Natural killer cell (primary cell): ENCODE data around the gene GPER1. TPM values are rescaled to one million over a fixed set of nuclear protein-coding genes. Genes with fewer than 3 reads are reported as not detected.

ENCODE experiments used
- ATAC-seq, 3 donors: fragments of 150-1000 bp in 2 of 3; fragments of 200-7000 bp in 1 of 3; cut with Tn5 transposase; 1 replicate in 1 of 3; 2 replicates in 2 of 3; pipeline ENCODE4 v1.10.0; 2021; ENCODE audit warnings: mild to moderate bottlenecking in 2 of 3, moderate library complexity in 2 of 3
- DNase-seq, 2 donors: peaks; one replicate each; pipeline versions ENCODE4 v3.0.0 to v3.0.0-alpha.2; 2013 to 2021; ENCODE audit warnings: mixed read lengths in 1 of 2
- H3K27ac ChIP-seq: one replicate; pipeline ENCODE4 v1.5.1; 2013; ENCODE audit warnings: mild to moderate bottlenecking, low read length
- H3K27me3 ChIP-seq: one replicate; pipeline ENCODE4 v1.6.1; 2013; ENCODE audit warnings: low read length; ENCODE audit not compliant: control insufficient read depth, insufficient read depth
- H3K36me3 ChIP-seq: one replicate; pipeline ENCODE4 v1.6.1; 2013; ENCODE audit warnings: low read length; ENCODE audit not compliant: control insufficient read depth, insufficient read depth
- H3K4me1 ChIP-seq: one replicate; pipeline ENCODE4 v1.6.1; 2013; ENCODE audit warnings: low read length; ENCODE audit not compliant: control insufficient read depth, insufficient read depth
- H3K4me3 ChIP-seq: one replicate; pipeline ENCODE4 v1.5.1; 2013; ENCODE audit warnings: low read length
- H3K9me3 ChIP-seq: one replicate; pipeline ENCODE4 v1.6.1; 2013; ENCODE audit warnings: low read length; ENCODE audit not compliant: control insufficient read depth, insufficient read depth
- H3K27ac Mint-ChIP-seq, 2 donors: one replicate each; pipeline ENCODE4 v1.8.0; 2022; ENCODE audit warnings: mild to moderate bottlenecking in 2 of 2, mixed read lengths in 2 of 2, moderate library complexity in 1 of 2
- H3K27me3 Mint-ChIP-seq, 2 donors: one replicate each; pipeline ENCODE4 v1.8.0; 2022; ENCODE audit warnings: low read depth in 2 of 2, mixed read lengths in 2 of 2
- H3K36me3 Mint-ChIP-seq: one replicate; pipeline ENCODE4 v1.8.0; 2022; ENCODE audit warnings: mixed read lengths
- H3K4me1 Mint-ChIP-seq, 2 donors: one replicate each; pipeline ENCODE4 v1.8.0; 2022; ENCODE audit warnings: mixed read lengths in 2 of 2
- H3K4me3 Mint-ChIP-seq: one replicate; pipeline ENCODE4 v1.8.0; 2022; ENCODE audit warnings: mild to moderate bottlenecking, moderate library complexity, mixed read lengths
- H3K9me3 Mint-ChIP-seq, 2 donors: one replicate each; pipeline ENCODE4 v1.8.0; 2022; ENCODE audit warnings: mixed read lengths in 2 of 2
- CTCF ChIP-seq: fragments of 200-600 bp; IDR thresholded peaks from one replicate; pipeline ENCODE4 v1.8.0; 2022; ENCODE audit warnings: antibody characterized with exemption
- WGBS: methylation state at CpG from one replicate; pipeline ENCODE4 v1.1.7; 2013; ENCODE audit warnings: missing lambda C conversion rate; ENCODE audit not compliant: insufficient coverage; 5-methylcytosine and 5-hydroxymethylcytosine counted together
- intact Hi-C: fragments of 100-400 bp; cut with micrococcal nuclease; formaldehyde crosslinking; loops from one replicate; pipeline ENCODE4 v1.14.2; 2022
- total RNA-seq, 4 donors: library from RNA; stranded (reverse); fragments of 120-200 nt in 1 of 4; gene quantifications; one replicate each; pipeline versions ENCODE4 v1.2.3 to v1.2.4, GENCODE V29; 2013 to 2022

The GPER1 gene
- total RNA-seq, 3 donors from 2014 or later (not counting 1 experiment from before 2014, with no cell fraction given): 0.25 to 0.26 TPM; not detected in 1

DNA sequence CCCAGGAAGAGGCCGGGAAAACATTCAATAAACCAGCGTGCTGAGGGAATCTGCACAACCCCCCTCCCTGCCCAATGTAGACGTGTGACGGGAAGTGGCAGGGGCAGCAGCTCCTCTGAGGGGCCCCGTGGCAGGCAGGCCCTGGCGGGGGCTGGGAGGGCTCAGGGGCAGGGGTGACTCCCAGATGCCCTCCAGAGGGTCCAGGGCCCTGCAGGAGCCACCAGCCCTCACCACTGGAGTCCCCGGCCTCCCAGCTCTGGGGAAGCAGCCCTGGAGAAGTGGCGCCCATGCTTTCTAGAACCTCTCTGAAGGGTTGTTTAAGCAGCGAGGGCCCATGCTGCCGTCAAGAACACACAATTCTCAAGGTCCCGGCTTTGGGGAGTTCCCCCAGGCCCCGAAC, 8.4 kb upstream of the GPER1 start:
- no peaks in the 10 kb centered on the region for H3K36me3 Mint-ChIP-seq
- H3K27ac ChIP-seq: no peak overlapping the region
- H3K9me3 Mint-ChIP-seq: no peaks in the 10 kb centered on the region
- 79% methylated on average over 12 of the region's 12 CpGs for WGBS
- no peak overlapping the region for H3K4me3 Mint-ChIP-seq
- H3K36me3 ChIP-seq: no peaks in the 10 kb centered on the region
- DNase-seq: no peak
- H3K27me3 Mint-ChIP-seq: no peaks in the 10 kb centered on the region
- H3K4me1 Mint-ChIP-seq: no peaks in the 10 kb centered on the region
- no peak for TF ChIP-seq CTCF
- no peaks in the 10 kb centered on the region for H3K27me3 ChIP-seq
- peaks cover 3% of the 10 kb centered on the region for H3K4me1 ChIP-seq
- no peaks in the 10 kb centered on the region for H3K9me3 ChIP-seq
- no peak overlapping the region for H3K4me3 ChIP-seq
- H3K27ac Mint-ChIP-seq: no peak overlapping the region
- no peak for ATAC-seq
- intact Hi-C loops: no loop called here

GRCh38 chr7:1080252-1080920, 7.5 kb upstream of the GPER1 start:
- H3K36me3 ChIP-seq: no peaks in the 10 kb centered on the region
- DNase-seq (no peak), ATAC-seq (no peak)
- Mint-ChIP-seq H3K36me3 (no peaks in the 10 kb centered on the region), H3K27ac (no peak overlapping the region), H3K4me3 (no peak overlapping the region), H3K4me1 (no peaks in the 10 kb centered on the region), H3K27me3 (no peaks in the 10 kb centered on the region), H3K9me3 (no peaks in the 10 kb centered on the region)
- no peak for TF ChIP-seq CTCF
- H3K4me1 ChIP-seq: peaks cover 3% of the 10 kb centered on the region
- WGBS: 96% methylated on average over 38 of the region's 38 CpGs
- H3K27ac ChIP-seq: no peak overlapping the region
- H3K27me3 ChIP-seq: no peaks in the 10 kb centered on the region
- H3K4me3 ChIP-seq: no peak overlapping the region
- intact Hi-C loops: no loop called here
- H3K9me3 ChIP-seq: no peaks in the 10 kb centered on the region

DNA sequence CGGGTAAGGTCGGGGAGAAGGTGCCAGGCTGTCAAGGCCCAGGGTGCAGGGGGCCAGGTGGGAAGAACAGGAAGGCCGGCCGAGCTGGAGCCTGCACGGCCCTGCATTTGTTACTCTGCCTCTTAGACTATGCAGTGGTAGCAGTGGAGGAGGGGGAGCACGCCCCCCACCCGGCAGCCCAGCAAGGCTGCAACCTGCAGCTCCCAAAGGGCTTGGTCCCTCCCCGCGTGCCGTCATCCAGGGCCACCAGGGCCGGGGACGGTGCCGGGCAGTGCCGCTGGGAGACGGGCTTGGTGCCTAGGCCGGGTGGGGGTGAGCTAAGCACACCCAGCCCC, 7.0 kb upstream of the GPER1 start:
- Histone ChIP-seq H3K4me3 (no peak overlapping the region), H3K27me3 (no peaks in the 10 kb centered on the region), H3K4me1 (peaks cover 3% of the 10 kb centered on the region), H3K9me3 (no peaks in the 10 kb centered on the region), H3K27ac (no peak overlapping the region), H3K36me3 (no peaks in the 10 kb centered on the region)
- no peak overlapping the region for H3K4me3 Mint-ChIP-seq
- H3K4me1 Mint-ChIP-seq: no peaks in the 10 kb centered on the region
- ATAC-seq (no peak), DNase-seq (no peak)
- H3K36me3 Mint-ChIP-seq: no peaks in the 10 kb centered on the region
- no peak overlapping the region for H3K27ac Mint-ChIP-seq
- no peaks in the 10 kb centered on the region for H3K9me3 Mint-ChIP-seq
- intact Hi-C loops: no loop called here
- WGBS: 98% methylated on average over 16 of the region's 16 CpGs
- no peaks in the 10 kb centered on the region for H3K27me3 Mint-ChIP-seq
- no peak for TF ChIP-seq CTCF

- H3K27ac ChIP-seq: no peak overlapping the region
- no peak for TF ChIP-seq CTCF
- 88% methylated on average over 20 of the region's 20 CpGs for WGBS
- H3K27me3 ChIP-seq: no peaks in the 10 kb centered on the region
- H3K4me1 Mint-ChIP-seq: no peaks in the 10 kb centered on the region
- DNase-seq (no peak), ATAC-seq (no peak)
- no peak overlapping the region for H3K4me3 Mint-ChIP-seq
- no peak overlapping the region for H3K4me3 ChIP-seq
- H3K9me3 Mint-ChIP-seq: no peaks in the 10 kb centered on the region
- no peaks in the 10 kb centered on the region for H3K9me3 ChIP-seq
- H3K27me3 Mint-ChIP-seq: no peaks in the 10 kb centered on the region
- intact Hi-C loops: no loop called here
- H3K36me3 ChIP-seq: no peaks in the 10 kb centered on the region
- no peaks in the 10 kb centered on the region for H3K36me3 Mint-ChIP-seq
- H3K27ac Mint-ChIP-seq: no peak overlapping the region
- peaks cover 4% of the 10 kb centered on the region for H3K4me1 ChIP-seq
These were observed 6.6 kb upstream of the GPER1 start for GRCh38 chr7:1081336-1081735.
